ENCODE results near the gene EML1.
A peak's percentile ranks its signal among the peaks of the same experiment; 100 is the strongest.
"Not testable (repeated sequence)": the region's sequence is repeated elsewhere in the genome, so short reads cannot be mapped to it uniquely, and the experiment has no call there.

Gene EML1

DNA sequence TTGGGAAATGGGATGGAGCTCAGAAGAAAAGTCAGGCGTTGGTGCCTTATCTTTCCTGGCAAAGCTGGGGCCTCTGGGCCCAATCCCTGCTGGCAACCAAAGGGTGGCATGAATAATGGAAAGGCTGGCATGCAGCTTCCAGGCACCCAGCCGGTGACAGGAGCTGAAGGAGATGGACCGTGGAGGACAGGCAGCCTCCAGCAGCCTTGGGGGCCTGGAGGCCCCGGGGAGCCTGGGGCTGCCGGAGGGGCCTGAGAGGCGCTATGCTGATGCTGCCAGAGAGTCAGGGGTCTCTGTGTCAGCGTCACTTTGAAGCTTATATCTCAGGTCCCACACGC is 38.2 kb upstream of the EML1 start:
- no peak for FAIRE-seq
- DNase-seq (ENCODE audit: low spot score) = peak; percentile 27

DNA sequence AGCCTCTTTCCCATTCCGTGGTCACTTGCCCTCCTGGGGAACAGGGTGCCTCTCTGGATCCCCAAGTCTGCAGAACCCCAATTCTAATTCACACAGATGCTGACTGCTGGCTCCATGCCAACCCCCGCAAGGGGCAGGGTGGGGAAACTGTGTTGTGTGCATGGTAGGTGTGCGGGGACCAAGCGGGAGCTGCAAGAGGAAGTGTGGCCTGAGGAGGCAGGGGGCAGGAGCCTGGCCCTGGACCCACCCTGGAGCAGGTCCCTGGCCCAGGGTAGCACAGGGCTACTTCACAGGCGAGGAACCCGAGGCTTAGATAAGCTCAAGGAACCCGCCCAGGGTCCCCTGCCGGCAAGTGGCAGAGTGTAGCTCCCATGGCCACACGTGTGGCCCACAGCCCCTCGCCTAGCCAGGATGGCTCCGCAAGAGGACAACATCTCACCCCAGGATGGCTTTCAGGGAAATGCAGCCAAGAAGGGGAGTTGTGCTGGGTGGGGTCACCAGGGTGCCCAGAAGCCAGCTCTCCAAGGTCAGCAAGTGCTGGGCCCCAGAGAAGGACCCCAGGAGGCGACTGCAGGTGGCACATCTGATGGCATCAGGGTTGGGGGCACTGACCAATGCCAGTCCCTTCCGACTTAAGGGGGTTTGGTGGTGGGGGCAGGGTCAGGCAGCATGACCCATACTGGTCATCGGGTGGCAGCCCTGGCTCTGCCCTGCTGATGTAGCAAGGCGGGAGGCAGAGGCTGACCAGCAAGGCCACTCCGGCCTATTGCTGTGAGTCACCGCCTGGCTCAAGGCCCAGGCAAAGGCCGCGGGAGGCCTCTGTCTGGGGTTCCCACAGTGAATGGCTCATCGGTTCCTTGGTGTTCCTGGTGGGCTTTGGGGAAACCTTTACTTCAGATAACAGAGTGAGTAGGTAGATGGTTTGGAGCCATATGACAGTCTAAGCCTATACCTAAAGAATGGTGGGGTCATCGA is 37.3 kb upstream of the EML1 start:
- peak; percentile 82 for DNase-seq (ENCODE audit: low spot score)
- FAIRE-seq = peak; percentile 88

DNA sequence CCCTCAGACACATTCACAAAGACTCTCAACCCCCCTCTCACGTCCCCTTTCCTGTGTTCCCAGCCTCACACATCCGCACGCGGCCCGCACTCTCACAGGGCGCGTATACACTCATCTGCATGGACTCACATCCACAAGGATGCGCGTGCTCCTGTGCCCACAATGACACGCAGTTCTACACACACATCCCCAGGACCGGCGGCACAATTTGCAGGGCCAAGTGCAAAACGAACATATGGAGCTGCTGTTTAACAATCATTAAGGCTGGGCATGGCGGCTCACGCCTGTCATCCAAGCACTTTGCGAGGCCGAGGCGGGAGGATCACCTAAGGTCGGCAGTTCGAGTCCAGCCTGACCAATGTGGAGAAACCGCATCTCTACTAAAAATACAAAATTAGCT is 36.4 kb upstream of the EML1 start:
- FAIRE-seq = no peak
- peak; percentile 40 for DNase-seq (ENCODE audit: low spot score)

DNA sequence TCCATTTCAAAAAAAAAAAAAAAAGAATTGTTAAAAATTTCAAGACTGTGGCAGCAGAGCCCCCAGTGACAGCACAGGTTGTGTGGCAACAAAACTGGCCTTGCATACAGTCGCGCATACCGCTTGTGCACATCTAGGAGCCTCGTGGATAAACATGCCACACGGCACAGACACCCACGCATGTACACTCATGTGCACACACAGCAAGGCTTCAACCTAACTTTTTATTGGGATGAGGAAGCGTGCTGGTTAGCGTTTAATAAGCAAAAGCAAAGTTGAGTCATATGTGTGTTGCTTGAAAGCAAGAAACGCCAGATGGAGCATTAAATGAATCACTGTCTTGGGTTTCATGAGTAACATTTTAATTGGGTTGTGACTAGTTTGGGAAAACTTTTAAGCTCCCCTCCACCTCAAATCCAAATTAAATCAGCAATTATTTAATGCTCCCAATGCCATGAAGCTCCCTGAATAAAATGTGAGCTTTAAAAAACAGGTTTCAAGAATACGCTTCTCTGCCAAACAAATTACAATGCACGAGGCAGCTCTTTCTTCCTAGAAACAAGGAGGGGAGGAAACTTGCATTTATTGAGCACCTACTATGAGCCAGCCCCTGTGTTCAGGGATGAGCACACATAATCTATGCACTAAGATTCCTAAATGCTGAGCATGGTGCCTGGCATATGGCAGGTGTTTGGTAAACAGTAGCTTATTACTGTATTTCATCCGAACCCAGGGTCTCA is 35.7 kb upstream of the EML1 start:
- DNase-seq (ENCODE audit: low spot score) = peak; percentile 83
- FAIRE-seq = peak; percentile 89

DNA sequence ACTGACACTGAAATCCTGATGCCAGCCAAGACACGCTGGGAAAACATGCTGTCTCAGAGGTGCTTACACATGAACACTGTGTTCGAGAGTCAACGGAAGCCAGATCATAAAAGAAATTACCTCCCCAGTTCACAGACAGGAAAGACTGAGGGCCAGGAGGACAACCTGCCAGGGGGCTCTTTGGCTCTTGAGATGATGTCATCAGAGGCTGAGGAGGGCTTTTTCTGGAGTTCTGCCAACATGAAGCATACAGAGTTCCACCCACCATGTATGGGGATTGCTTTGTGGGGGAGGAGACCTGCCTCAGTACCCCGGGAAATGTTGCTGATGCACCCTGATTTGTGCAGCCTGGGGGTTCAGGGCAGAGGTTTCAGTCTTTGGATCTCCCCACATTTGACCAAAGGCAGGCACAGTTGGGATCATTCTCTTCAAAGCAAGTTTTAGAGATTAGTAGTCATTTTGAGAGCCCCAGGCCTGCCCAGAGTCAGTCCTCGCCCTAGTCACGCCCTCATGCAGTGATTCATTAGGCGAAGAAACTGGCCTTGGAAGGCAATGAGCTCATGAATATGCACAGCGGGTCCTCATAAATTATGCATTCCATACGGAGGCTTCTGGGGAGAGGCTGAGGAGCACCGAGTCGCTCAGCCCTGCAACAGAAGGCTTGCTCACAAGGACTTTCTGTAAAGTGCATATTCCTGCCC is 34.9 kb upstream of the EML1 start:
- no peak for FAIRE-seq

DNA sequence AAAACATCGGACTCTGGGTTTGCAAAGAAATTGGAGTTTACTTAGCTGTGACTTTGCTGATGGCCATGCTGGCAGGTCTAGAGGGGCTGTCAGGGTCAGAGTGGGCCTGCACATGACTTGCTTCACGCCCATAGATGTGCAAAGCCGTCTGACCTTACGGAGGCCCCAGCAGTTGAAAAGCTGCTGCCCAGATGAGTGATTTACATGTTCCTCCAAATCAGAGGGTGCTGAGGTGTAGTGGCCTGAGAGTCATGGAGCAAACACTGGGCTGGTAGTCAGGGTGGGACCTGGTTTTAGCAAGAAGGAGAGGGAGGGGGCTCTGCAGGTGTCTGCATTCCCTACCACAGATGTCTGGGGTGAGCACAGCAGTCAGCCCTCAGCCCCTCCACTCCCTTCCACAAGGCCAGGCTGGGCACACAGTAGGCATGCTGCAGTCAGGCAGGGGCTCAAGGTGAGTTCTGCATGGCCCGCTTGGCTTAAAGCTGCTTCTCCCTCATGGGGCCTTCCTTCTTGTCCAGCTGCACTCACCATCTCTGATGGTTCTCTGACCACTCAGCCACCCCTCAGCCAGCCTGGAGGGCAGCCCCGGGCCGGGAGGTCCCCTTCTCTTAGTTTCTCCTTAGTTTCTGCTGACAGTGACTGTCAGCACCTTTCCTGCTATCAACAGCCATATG is 34.2 kb upstream of the EML1 start:
- DNase-seq (ENCODE audit: low spot score) (no peak), FAIRE-seq (no peak)

More for the DNA sequence above, 34.9 kb upstream of the EML1 start:
- DNase-seq (ENCODE audit: low spot score) = peak; percentile 45

DNA sequence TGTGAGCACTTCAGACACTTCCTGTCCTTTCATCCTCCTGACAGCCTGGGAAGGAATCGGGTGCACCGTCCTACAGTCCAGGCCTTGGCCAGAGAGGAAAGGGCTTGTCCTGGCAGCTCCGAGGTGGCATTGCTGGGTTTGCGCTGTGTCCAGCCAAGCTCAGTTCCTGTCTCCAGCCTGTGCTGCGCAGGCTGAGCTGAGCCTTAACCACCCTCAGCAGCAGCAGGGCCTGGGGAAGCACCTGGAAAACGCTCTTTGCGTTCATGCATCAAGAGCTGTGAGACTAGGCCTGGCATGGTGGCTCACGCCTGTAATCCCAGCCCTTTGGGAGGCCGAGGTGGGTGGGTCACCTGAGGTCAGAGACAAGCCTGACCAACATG is 33.7 kb upstream of the EML1 start:
- DNase-seq (ENCODE audit: low spot score) (peak; percentile 33), FAIRE-seq (no peak)

DNA sequence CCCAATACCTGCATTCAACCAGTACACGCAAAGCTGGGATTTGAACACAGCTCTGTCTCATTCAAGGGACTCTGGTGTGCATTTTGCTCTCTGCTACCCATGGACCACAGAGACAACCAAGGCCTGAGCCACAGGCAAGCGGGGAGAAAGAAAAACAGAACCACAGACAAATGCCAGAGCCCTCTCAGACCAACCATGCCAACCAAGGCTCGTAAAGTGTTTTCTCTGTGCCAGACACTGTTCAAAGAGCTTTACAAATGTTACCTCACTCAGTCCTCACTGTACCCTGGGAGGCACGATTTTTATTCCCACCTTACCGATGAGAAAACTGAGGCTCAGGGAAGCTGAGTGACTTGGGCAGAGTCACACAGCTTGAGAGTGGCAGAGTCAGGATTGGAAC is 32.4 kb upstream of the EML1 start:
- DNase-seq (ENCODE audit: low spot score) = no peak
- no peak for FAIRE-seq

DNA sequence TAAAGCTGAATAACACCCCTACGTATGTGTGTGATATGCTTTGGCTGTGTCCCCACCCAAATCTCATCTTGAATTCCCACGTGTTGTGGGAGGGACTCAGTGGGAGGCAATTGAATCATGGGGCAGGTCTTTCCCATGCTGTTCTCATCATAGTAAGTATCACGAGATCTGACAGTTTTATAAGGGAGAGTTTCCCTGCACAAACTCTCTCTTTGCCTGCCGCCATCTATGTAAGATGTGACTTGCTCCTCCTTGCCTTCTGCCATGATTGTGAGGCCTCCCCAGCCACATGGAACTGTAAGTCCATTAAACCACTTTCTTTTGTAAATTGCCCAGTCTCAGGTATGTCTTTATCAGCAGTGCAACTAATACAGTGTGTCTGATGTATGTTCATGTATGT is 30.3 kb upstream of the EML1 start:
- DNase-seq (ENCODE audit: low spot score); FAIRE-seq: not testable (repeated sequence)

DNA sequence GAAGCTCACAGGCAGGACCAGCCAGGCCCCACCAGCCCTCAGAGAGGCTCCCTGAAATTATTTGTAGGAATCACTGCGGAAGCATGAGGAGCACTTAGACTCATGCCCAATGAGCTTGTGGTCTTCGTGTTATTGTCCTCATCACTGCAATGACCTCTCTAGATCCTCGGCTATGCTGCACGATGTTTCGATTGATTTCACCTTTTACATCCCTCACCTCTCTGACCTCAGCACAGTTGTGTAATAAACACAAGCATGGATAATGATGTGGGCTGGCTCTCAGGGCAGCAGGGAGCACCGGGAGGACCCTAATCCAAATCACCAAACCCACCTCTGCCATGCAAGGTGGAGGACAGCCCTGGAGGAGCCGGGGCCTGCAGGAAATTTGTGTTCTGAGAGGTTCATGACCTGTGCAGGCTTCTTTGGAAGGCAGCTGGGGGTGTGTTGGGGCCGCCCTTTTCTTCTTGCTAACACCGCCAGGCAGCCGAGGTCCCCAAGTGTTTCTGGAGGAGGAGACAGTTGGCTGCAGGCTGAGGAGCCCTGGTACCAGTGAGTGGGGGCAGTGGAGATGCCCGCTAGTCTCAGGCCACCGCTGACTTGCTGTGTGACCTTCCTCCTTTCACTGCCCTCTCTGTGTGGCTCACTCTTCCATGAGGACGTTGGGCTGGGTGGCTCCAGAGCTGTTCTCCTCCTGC is 29.5 kb upstream of the EML1 start:
- FAIRE-seq = no peak

DNA sequence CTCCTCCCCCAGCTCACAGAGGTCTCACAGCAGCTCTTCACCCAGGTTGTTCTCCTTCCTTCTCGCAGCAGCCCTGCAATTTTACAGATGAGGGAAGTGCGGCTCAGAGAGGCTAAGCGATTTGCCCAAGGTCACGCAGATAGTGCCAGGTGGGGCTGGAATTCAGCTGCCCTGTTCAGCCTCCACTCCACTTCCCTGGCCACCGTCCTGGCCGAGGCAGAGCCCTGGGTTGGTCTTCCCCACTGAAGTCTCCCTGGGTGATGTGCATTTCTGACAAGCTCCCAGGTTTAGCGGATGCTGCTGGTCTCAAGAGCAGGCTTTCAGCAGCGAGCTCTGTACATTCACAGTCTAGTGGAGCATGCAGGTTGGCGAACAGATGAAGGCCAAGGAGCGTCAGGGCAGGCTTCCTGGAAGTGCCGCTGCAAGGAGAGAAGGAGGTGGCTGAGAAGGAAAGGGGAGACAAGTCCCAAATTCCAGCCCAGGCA is 28.9 kb upstream of the EML1 start:
- FAIRE-seq (no peak), DNase-seq (ENCODE audit: low spot score) (no peak)

More for the DNA sequence above, 29.5 kb upstream of the EML1 start:
- DNase-seq (ENCODE audit: low spot score) = no peak

DNA sequence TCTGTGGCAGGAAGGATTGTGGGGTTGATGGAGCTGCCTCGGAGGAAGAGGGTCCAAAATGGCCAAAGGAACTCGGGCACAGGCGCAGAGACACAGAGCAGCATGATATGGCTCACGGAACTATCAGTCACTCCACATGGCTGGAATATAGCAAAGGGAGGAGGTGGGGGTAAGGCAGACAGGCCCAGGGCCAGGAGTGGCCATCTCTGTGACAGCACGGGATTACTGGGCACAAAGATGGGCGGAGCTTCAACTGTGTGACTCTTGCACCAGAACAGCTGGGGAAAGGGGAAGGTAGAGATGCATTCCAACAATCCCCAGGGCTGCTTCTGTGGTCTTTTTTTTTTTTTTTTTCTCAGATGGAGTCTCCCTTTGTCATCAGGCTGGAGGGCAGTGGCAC is 24.8 kb upstream of the EML1 start:
- FAIRE-seq (no peak), DNase-seq (ENCODE audit: low spot score) (no peak)

DNA sequence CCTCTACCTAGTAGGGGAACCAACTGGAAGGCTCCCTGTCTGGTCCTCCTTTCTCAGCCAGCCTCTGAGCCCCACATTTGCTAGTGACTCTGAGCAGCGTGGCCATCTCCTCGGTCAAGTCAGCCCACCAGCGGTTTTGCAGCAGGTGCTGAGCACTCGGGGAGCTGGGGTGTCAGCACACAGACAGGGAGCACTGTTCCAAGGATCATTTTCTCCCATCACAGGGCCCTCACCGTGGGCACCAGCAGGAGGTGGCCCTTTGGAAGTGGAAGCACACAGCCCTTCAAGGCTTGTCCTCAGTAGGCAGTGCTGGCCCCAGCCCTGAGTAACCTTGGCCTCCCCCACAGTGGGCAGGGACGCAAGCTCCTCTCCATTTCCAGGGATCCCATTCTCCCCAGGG is 24.1 kb upstream of the EML1 start:
- DNase-seq (ENCODE audit: low spot score) (no peak), FAIRE-seq (no peak)

DNA sequence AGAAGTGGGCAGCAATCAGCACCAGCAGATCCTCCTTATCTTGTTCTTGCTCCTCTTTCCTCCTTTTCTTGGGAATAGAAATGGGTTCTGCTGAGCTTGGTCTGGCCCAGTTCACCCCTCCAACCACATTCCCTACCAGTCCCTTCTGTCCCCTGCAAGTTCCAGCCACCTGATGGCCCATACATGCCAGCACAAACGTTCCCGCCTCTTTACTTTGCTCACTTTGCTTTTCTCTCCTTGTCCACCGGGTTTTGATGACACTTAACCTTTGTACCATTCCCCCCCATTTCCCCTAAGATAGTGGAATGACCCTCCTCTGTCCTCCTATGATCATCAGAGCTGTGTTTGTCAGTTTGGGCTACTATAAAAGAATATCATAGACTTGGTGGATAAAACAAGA is 23.4 kb upstream of the EML1 start:
- no peak for FAIRE-seq

DNA sequence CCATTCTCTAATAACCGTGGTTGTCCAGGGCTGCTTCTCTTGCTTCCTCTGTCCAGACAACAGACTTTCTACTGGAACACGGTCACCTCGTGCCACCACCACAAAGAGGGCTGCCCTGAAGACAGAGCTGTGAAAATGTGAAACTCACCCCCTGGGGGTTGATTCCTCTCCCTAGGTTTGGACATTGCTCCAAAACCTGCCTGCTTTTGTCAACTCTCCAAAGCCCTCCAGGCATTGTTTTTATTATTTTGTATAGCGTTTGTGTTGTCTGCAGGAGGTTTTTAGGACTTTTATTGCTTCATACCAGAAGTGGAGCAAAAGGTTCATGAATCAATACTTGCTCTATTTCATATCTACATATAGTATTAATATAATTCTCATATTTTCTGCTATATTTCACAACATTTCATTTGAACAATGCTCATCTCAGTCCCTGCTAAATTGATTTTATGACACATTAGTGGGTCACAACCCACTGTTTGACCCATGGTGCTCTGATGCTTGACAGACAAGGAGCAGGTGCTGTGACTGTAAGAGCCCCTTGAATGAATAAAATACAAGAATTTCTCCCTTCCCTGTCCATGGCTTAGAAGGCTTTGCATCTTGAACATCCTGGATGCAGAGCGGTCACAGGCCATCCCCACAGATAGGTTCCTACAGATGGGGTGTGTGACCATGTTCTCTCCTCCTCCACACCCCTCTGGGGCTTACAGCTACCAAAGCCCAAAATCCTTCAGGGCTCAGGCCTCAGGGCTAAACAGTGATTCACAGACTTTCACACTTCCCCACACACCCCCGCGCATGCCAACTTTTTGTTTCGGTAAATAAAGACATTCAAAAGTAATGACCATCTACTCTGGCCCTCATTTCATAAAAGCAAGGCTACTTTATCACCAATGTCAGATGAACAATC is 20.6 kb upstream of the EML1 start:
- FAIRE-seq = no peak
- no peak for DNase-seq (ENCODE audit: low spot score)

More for the DNA sequence above, 23.4 kb upstream of the EML1 start:
- DNase-seq (ENCODE audit: low spot score) = no peak

DNA sequence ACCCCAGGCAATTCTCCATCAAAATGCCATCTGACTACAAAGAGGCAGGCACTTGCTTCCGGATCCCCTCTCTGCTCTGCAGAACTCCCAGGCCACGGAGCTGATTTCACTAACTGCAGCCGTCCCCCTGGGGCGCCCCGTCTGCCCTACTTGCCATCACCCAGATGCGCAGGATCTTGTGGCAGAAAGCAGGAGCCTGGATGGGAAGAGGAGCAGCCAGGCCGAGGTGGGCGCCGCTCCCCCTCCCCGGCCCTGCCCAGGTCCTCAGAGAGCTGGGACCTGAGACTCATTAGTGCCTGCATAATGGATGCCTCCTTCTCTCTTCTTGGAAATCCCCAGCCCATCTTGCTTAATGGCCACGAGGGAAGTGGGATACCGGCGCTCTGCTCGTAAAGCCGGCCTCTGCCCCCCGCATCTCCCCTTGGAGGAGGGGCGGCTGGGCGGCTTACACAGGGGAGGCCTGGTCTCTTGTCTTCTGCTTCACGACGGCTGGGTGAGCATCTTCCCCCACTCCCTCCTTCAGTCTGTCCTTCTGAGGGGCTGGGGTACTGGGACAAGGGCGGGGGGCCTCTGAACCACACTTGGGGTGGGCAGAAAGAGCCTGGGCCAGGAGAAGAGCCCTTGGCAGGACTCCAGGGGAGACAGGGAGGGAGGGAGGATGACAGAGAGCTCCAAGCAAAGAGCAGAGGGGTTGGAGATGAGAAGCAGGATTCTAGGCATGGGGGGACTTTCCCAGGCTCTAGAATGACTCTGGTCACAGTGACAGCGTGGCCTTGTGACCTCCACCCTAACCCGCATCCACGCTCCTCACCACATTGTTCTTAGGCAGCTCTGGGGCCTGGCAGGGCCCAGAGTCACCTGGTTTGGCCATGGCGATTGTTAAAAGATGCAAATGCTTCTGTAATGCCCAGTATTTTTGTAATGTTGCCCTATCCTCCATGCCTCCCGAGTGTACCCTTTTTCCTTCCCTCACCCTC is 19.4 kb upstream of the EML1 start:
- no peak for DNase-seq (ENCODE audit: low spot score)
- FAIRE-seq = no peak

DNA sequence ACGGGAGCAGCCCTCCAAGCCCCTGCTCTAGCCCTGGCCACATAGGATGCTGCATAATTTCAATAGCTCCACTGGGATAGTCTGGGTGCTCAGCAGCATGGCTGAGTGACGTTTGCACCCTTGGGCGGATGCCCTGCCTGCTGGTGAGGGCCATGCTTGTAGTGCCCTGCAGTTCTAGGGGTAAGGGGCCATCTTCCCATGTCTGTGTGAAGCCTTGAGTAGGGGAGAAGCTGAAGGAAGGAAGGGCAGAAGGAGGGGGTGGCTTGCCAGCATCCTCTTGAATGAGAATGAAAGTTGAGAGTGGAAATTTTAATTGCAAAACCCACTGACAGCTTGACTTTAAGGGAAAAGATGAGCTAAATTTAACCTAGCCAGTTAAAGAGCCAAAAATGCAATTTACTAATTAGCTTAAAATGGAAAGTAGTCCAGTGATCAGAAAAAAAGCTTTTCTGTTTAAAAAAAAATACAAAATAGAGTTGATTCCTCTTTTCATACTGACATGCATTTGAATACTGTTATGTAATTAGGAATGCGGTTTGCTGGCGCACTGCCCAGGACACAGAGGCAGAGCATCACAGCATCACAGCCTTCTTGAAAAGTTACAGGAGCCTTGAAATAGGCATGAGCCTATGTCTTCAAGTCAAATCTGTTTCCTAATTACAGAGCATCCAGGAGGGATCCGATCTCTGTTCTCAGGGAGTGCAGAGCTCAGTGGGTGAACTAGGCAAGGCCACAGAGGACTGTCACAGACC is 18.5 kb upstream of the EML1 start:
- DNase-seq (ENCODE audit: low spot score) = no peak
- no peak for FAIRE-seq

DNA sequence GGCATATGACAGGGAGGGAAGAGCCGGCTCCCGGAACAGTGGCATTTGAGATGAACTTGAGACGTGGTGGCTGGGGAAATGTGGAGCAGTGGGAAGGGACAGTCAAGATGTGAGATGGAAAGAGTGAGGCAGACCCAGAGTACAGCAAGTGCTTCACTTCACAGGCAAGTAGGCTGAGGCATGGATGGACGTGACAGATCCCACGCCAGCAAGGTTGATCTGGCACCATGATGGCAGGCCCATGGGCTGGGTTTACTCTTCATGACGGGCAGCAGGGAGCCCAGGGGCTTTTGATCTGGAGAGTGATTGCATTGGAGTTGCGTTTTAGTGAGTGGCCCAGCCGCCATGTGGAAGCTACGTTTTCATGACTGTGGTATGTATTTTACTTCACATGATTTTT is 17.9 kb upstream of the EML1 start:
- FAIRE-seq (no peak), DNase-seq (ENCODE audit: low spot score) (no peak)

Data from RCC 7860 (cell line).